WTC11 (cell line): ENCODE measurements around the gene EIF4G3. TPM values are rescaled to one million over a fixed set of nuclear protein-coding genes. Genes with fewer than 3 reads are reported as not detected.

Experiments
- ATAC-seq: fragments of 200-7000 bp; cut with Tn5 transposase; 2 replicates; pipeline ENCODE4 v1.10.0; 2021; ENCODE audit warnings: mild to moderate bottlenecking, moderate library complexity
- CTCF ChIA-PET: fragments of 300-600 bp; sonication (Branson Sonifier 250); formaldehyde crosslinking; loops from one replicate; lab custom pipeline; 2021; ENCODE audit warnings: antibody characterized with exemption; lab: Charles Lee
- POLR2A ChIA-PET: fragments of 350-600 bp; sonication (Branson Sonifier 250); formaldehyde crosslinking; loops from one replicate; lab custom pipeline; 2021; ENCODE audit warnings: antibody characterized with exemption; lab: Charles Lee
- DNase-seq: peaks from one replicate; pipeline ENCODE4 v3.0.0; 2021; ENCODE audit warnings: low spot score
- H3K27ac Mint-ChIP-seq: 2 replicates; pipeline ENCODE4 v1.8.0; 2021; ENCODE audit warnings: mixed read lengths
- H3K27me3 Mint-ChIP-seq: 2 replicates; pipeline ENCODE4 v1.8.0; 2021; ENCODE audit warnings: low read depth, mild to moderate bottlenecking, moderate library complexity, mixed read lengths
- H3K36me3 Mint-ChIP-seq: 2 replicates; pipeline ENCODE4 v1.8.0; 2021; ENCODE audit warnings: mixed read lengths
- H3K4me1 Mint-ChIP-seq: 2 replicates; pipeline ENCODE4 v1.8.0; 2022; ENCODE audit warnings: mixed read lengths
- H3K4me3 Mint-ChIP-seq: 2 replicates; pipeline ENCODE4 v1.8.0; 2021; ENCODE audit warnings: mild to moderate bottlenecking, moderate library complexity, mixed read lengths
- H3K9me3 Mint-ChIP-seq: 2 replicates; pipeline ENCODE4 v1.8.0; 2021; ENCODE audit warnings: mixed read lengths
- AFF4 ChIP-seq: sonication (generic); formaldehyde crosslinking; IDR thresholded peaks from 2 replicates; pipeline ENCODE4 v1.8.1; 2023; ENCODE audit warnings: mild to moderate bottlenecking, missing genetic modification reagents, borderline replicate concordance
- E2F5 ChIP-seq: sonication (generic); formaldehyde crosslinking; IDR thresholded peaks from 2 replicates; pipeline ENCODE4 v1.8.1; 2022; ENCODE audit warnings: mild to moderate bottlenecking, moderate library complexity, missing genetic modification reagents
- ELF4 ChIP-seq: sonication (generic); formaldehyde crosslinking; IDR thresholded peaks from 2 replicates; pipeline ENCODE4 v1.8.1; 2022; ENCODE audit warnings: low read depth, mild to moderate bottlenecking, moderate library complexity, missing genetic modification reagents
- EMX1 ChIP-seq: fragments of 250-450 bp; sonication (Bioruptor Pico); IDR thresholded peaks from 2 replicates; pipeline ENCODE4 v1.8.0; 2021; ENCODE audit warnings: mild to moderate bottlenecking
- ESRRA ChIP-seq: sonication (generic); formaldehyde crosslinking; IDR thresholded peaks from 2 replicates; pipeline ENCODE4 v1.8.1; 2022; ENCODE audit warnings: mild to moderate bottlenecking, missing genetic modification reagents, borderline replicate concordance
- ETV6 ChIP-seq: sonication (generic); formaldehyde crosslinking; IDR thresholded peaks from 2 replicates; pipeline ENCODE4 v1.8.1; 2022; ENCODE audit warnings: mild to moderate bottlenecking, missing genetic modification reagents
- FOXJ3 ChIP-seq: sonication (generic); formaldehyde crosslinking; IDR thresholded peaks from 2 replicates; pipeline ENCODE4 v1.9.0; 2021; ENCODE audit warnings: missing genetic modification reagents, mild to moderate bottlenecking, borderline replicate concordance
- GTF2I ChIP-seq: fragments of 250-450 bp; sonication (Bioruptor Pico); conservative IDR thresholded peaks from 2 replicates; pipeline ENCODE4 v1.4.0; 2021; ENCODE audit warnings: mild to moderate bottlenecking
- HMGXB4 ChIP-seq: sonication (generic); formaldehyde crosslinking; IDR thresholded peaks from 2 replicates; pipeline ENCODE4 v1.8.1; 2023; ENCODE audit warnings: mild to moderate bottlenecking, moderate library complexity, missing genetic modification reagents
- KAT7 ChIP-seq: sonication (generic); formaldehyde crosslinking; IDR thresholded peaks from 2 replicates; pipeline ENCODE4 v1.8.1; 2023; ENCODE audit warnings: missing genetic modification reagents, mild to moderate bottlenecking, borderline replicate concordance
- MLX ChIP-seq: sonication (generic); formaldehyde crosslinking; IDR thresholded peaks from 2 replicates; pipeline ENCODE4 v1.8.1; 2023; ENCODE audit warnings: mild to moderate bottlenecking, missing genetic modification reagents, moderate library complexity
- RELA ChIP-seq: sonication (generic); formaldehyde crosslinking; IDR thresholded peaks from 2 replicates; pipeline ENCODE4 v1.8.1; 2022; ENCODE audit warnings: missing genetic modification reagents, mild to moderate bottlenecking, borderline replicate concordance
- SMAD4 ChIP-seq: sonication (generic); formaldehyde crosslinking; IDR thresholded peaks from 2 replicates; pipeline ENCODE4 v1.8.0; 2022; ENCODE audit warnings: mild to moderate bottlenecking, missing genetic modification reagents
- TEAD4 ChIP-seq: sonication (generic); formaldehyde crosslinking; IDR thresholded peaks from 2 replicates; pipeline ENCODE4 v1.8.0; 2022; ENCODE audit warnings: mild to moderate bottlenecking, missing genetic modification reagents
- ZBTB43 ChIP-seq: sonication (generic); formaldehyde crosslinking; IDR thresholded peaks from 2 replicates; pipeline ENCODE4 v1.8.1; 2023; ENCODE audit warnings: mild to moderate bottlenecking, missing genetic modification reagents
- ZMAT4 ChIP-seq: fragments of 250-450 bp; sonication (Bioruptor Pico); IDR thresholded peaks from 2 replicates; pipeline ENCODE4 v1.9.0; 2021; ENCODE audit warnings: mild to moderate bottlenecking
- ZNF138 ChIP-seq: sonication (generic); formaldehyde crosslinking; conservative IDR thresholded peaks from 2 replicates; pipeline ENCODE4 v1.8.1; 2022; ENCODE audit warnings: mild to moderate bottlenecking, moderate library complexity, missing genetic modification reagents
- ZNF219 ChIP-seq: sonication (generic); formaldehyde crosslinking; IDR thresholded peaks from 2 replicates; pipeline ENCODE4 v1.8.0; 2023; ENCODE audit warnings: missing genetic modification reagents, mild to moderate bottlenecking, borderline replicate concordance
- total RNA-seq: library from RNA; stranded (reverse); gene quantifications from 3 replicates; pipeline ENCODE4 v1.2.3, GENCODE V29; 2021

EIF4G3 gene
- total RNA-seq, 1 experiment from 2014 or later = 77.7 TPM

GRCh38 chr1:21149855-21150432 lies 26.8 kb downstream of the EIF4G3 start:
- CTCF ChIA-PET = interaction anchor here (0.8 to 1.1 kb wide), 2 partner anchors 12 to 120 kb away, joined by 3 read pairs; no protein-coding TSS in a partner anchor
- no peak for DNase-seq
- TF ChIP-seq RELA (CRISPR knock-in tag) = no peak
- TF ChIP-seq GTF2I (CRISPR knock-in tag) = no peak
- no peak for TF ChIP-seq KAT7
- no peak for TF ChIP-seq HMGXB4 (CRISPR knock-in tag)
- TF ChIP-seq ESRRA (CRISPR knock-in tag) = no peak
- TF ChIP-seq E2F5 (CRISPR knock-in tag) = no peak
- no peak for TF ChIP-seq AFF4 (CRISPR knock-in tag)
- no peak for TF ChIP-seq SMAD4
- no peak for TF ChIP-seq MLX
- no peak for TF ChIP-seq ZNF138 (CRISPR knock-in tag)
- no peak for TF ChIP-seq ZNF219 (CRISPR knock-in tag)
- no peak for TF ChIP-seq TEAD4
- no peak for TF ChIP-seq ELF4 (CRISPR knock-in tag)
- no peak for TF ChIP-seq EMX1 (CRISPR knock-in tag)
- TF ChIP-seq ETV6 = no peak
- TF ChIP-seq ZBTB43 (CRISPR knock-in tag) = no peak
- no peak for TF ChIP-seq FOXJ3 (CRISPR knock-in tag)
- TF ChIP-seq ZMAT4 (CRISPR knock-in tag) = no peak
- TF ChIP-seq, all 79 proteins: peak for 0
- no peaks in the 10 kb centered on the region for H3K9me3 Mint-ChIP-seq
- H3K36me3 Mint-ChIP-seq = peaks cover 17% of the 10 kb centered on the region
- POLR2A ChIA-PET = no interaction called here
- H3K4me1 Mint-ChIP-seq = peaks cover 2% of the 10 kb centered on the region; the same call in 1 of the 2 replicates
- ATAC-seq = peak; percentile 53; the same call in 1 of the 2 replicates
- no peaks in the 10 kb centered on the region for H3K27me3 Mint-ChIP-seq
- no peak overlapping the region for H3K4me3 Mint-ChIP-seq
- H3K27ac Mint-ChIP-seq = peak overlapping the region; percentile 55
